ENCODE data around the gene DIP2B. TPM values are rescaled to one million over a fixed set of nuclear protein-coding genes. Genes with fewer than 3 reads are reported as not detected.

The DIP2B gene
- total RNA-seq, 1 experiment from 2014 or later, result 29.4 TPM

- Histone ChIP-seq H3K27ac (no peak overlapping the region), H3F3A (ENCODE audit: insufficient read depth, low read depth) (peaks cover 19% of the 10 kb centered on the region), H3K79me2 (ENCODE audit: low read depth) (peaks cover 2% of the 10 kb centered on the region; the same call in 1 of the 2 replicates), H3K9me3 (ENCODE audit: insufficient read depth, low read depth) (no peaks in the 10 kb centered on the region), H3K36me3 (ENCODE audit: low read depth) (no peaks in the 10 kb centered on the region), H3K4me1 (replicated peaks; ENCODE audit: insufficient read depth) (peaks cover 17% of the 10 kb centered on the region), H4K20me1 (ENCODE audit: insufficient read depth) (no peaks in the 10 kb centered on the region; the same call in 1 of the 2 replicates), H3K4me2 (no peak overlapping the region), H3K27me3 (ENCODE audit: insufficient read depth, low read depth) (no peaks in the 10 kb centered on the region), H3K9me2 (ENCODE audit: insufficient read depth) (no peaks in the 10 kb centered on the region), H3K4me3 (no peak overlapping the region), H2AFZ (no peak overlapping the region)
- no TSS peak for BruUV-seq (replicated peaks)
- ChIA-PET POLR2A (ENCODE audit: unreplicated experiment) (no interaction called here), CTCF (no interaction called here)
- DNase-seq, result no peak
- TF ChIP-seq, protein P1, sequence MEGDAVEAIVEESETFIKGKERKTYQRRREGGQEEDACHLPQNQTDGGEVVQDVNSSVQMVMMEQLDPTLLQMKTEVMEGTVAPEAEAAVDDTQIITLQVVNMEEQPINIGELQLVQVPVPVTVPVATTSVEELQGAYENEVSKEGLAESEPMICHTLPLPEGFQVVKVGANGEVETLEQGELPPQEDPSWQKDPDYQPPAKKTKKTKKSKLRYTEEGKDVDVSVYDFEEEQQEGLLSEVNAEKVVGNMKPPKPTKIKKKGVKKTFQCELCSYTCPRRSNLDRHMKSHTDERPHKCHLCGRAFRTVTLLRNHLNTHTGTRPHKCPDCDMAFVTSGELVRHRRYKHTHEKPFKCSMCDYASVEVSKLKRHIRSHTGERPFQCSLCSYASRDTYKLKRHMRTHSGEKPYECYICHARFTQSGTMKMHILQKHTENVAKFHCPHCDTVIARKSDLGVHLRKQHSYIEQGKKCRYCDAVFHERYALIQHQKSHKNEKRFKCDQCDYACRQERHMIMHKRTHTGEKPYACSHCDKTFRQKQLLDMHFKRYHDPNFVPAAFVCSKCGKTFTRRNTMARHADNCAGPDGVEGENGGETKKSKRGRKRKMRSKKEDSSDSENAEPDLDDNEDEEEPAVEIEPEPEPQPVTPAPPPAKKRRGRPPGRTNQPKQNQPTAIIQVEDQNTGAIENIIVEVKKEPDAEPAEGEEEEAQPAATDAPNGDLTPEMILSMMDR (conservative IDR thresholded peaks at IDR 0.05), result no peak
- TF ChIP-seq EZH2 (IDR thresholded peaks at IDR 0.05; ENCODE audit: low read depth), result no peak
- intact Hi-C loops (cut with micrococcal nuclease; ENCODE audit: unreplicated experiment), result no loop called here
Measured at GRCh38 chr12:50660425-50660822, 155.6 kb downstream of the DIP2B start.

GRCh38 chr12:50661300-50662115, 156.7 kb downstream of the DIP2B start:
- Histone ChIP-seq H2AFZ (no peak overlapping the region), H3K79me2 (ENCODE audit: low read depth) (0 out of 2 replicates have a peak, but pooled peaks cover 4% of the 10 kb centered on the region), H3K4me1 (replicated peaks; ENCODE audit: insufficient read depth) (peaks cover 20% of the 10 kb centered on the region), H3K4me3 (no peak overlapping the region), H3F3A (ENCODE audit: insufficient read depth, low read depth) (peaks cover 19% of the 10 kb centered on the region), H3K9me3 (ENCODE audit: insufficient read depth, low read depth) (no peaks in the 10 kb centered on the region), H3K36me3 (ENCODE audit: low read depth) (no peaks in the 10 kb centered on the region), H4K20me1 (ENCODE audit: insufficient read depth) (no peaks in the 10 kb centered on the region; the same call in 1 of the 2 replicates), H3K4me2 (no peak overlapping the region), H3K27me3 (ENCODE audit: insufficient read depth, low read depth) (no peaks in the 10 kb centered on the region), H3K9me2 (ENCODE audit: insufficient read depth) (no peaks in the 10 kb centered on the region), H3K27ac (no peak overlapping the region)
- no TSS peak for BruUV-seq (replicated peaks)
- intact Hi-C loops (cut with micrococcal nuclease; ENCODE audit: unreplicated experiment), result no loop called here
- TF ChIP-seq EZH2 (IDR thresholded peaks at IDR 0.05; ENCODE audit: low read depth), result no peak
- TF ChIP-seq, protein P1 (conservative IDR thresholded peaks at IDR 0.05), result no peak
- CTCF ChIA-PET, result no interaction called here
- POLR2A ChIA-PET (ENCODE audit: unreplicated experiment), result no interaction called here
- no peak for DNase-seq

DNA sequence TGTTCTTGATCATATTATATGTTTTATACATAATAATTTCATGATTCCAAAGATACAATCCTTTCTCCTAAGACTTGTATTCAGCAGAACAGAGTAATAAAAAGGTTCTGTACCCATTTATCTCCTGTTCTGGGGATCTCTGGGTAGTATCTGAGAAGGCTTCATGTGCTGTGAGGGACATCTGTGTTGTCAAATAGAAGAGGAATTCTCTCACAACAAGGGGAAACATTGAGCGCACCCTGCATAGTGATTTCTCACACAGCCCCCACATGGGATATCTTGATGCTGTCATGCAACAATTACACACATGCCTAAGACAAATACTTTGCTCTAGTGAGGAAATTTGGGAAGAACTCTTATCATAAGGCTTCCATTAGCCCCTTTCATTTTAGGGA, 157.3 kb downstream of the DIP2B start:
- no peaks in the 10 kb centered on the region for H3K9me2 ChIP-seq (ENCODE audit: insufficient read depth)
- H3K27ac ChIP-seq, result no peak overlapping the region
- no peak overlapping the region for H3K4me2 ChIP-seq
- peaks cover 20% of the 10 kb centered on the region for H3K4me1 ChIP-seq (replicated peaks; ENCODE audit: insufficient read depth)
- CTCF ChIA-PET, result no interaction called here
- no peak for TF ChIP-seq EZH2 (IDR thresholded peaks at IDR 0.05; ENCODE audit: low read depth)
- H3K4me3 ChIP-seq, result no peak overlapping the region
- H4K20me1 ChIP-seq (ENCODE audit: insufficient read depth), result no peaks in the 10 kb centered on the region; the same call in 1 of the 2 replicates
- no peaks in the 10 kb centered on the region for H3K36me3 ChIP-seq (ENCODE audit: low read depth)
- intact Hi-C loops (cut with micrococcal nuclease; ENCODE audit: unreplicated experiment), result no loop called here
- no peak for DNase-seq
- H3K27me3 ChIP-seq (ENCODE audit: insufficient read depth, low read depth), result no peaks in the 10 kb centered on the region
- POLR2A ChIA-PET (ENCODE audit: unreplicated experiment), result no interaction called here
- H3K79me2 ChIP-seq (ENCODE audit: low read depth), result 0 out of 2 replicates have a peak, but pooled peaks cover 4% of the 10 kb centered on the region
- BruUV-seq (replicated peaks), result no TSS peak
- H2AFZ ChIP-seq, result no peak overlapping the region
- peaks cover 19% of the 10 kb centered on the region for H3F3A ChIP-seq (ENCODE audit: insufficient read depth, low read depth)
- H3K9me3 ChIP-seq (ENCODE audit: insufficient read depth, low read depth), result no peaks in the 10 kb centered on the region

Measured in PC-9 (cell line).